DND-41 (cell line): Measurements from ENCODE around the gene TMPRSS4.

Experiments
- ATAC-seq: fragments of 200-7000 bp; cut with Tn5 transposase; 3 replicates; pipeline ENCODE4 v1.9.1; 2021; ENCODE audit warnings: low read depth; ENCODE audit not compliant: insufficient read depth
- DNase-seq: peaks from one replicate; pipeline ENCODE4 v3.0.0-alpha.2; 2020
- H2AFZ ChIP-seq: 2 replicates; pipeline ENCODE4 v1.6.0; 2012; ENCODE audit warnings: low read depth, low read length
- H3K27ac ChIP-seq: 2 replicates; pipeline ENCODE4 v1.5.1; 2012; ENCODE audit warnings: low read length, inconsistent platforms
- H3K27me3 ChIP-seq: fragments of 200-600 bp; sonication (generic); 2 replicates; pipeline ENCODE4 v1.6.0; 2012; ENCODE audit warnings: low read length, mild to moderate bottlenecking, inconsistent platforms; ENCODE audit not compliant: insufficient read depth, poor library complexity
- H3K36me3 ChIP-seq: 2 replicates; pipeline ENCODE4 v1.5.1; 2012; ENCODE audit warnings: low read length, inconsistent platforms; ENCODE audit not compliant: insufficient read depth
- H3K4me1 ChIP-seq: 2 replicates; pipeline ENCODE4 v1.5.1; 2012; ENCODE audit warnings: mild to moderate bottlenecking, low read length; ENCODE audit not compliant: insufficient read depth
- H3K4me2 ChIP-seq: 2 replicates; pipeline ENCODE4 v1.6.0; 2012; ENCODE audit warnings: mild to moderate bottlenecking, moderate library complexity, low read length, inconsistent platforms; ENCODE audit not compliant: insufficient read depth
- H3K4me3 ChIP-seq, 2 experiments: fragments of 200-600 bp in 1 of 2; shearing (Covaris generic) in 1 of 2; 2 replicates each; pipeline ENCODE4 v1.5.1; 2012 to 2016; ENCODE audit warnings: inconsistent platforms in 2 of 2, low read length in 2 of 2, mild to moderate bottlenecking in 2 of 2, low read depth in 1 of 2, moderate library complexity in 1 of 2
- H3K79me2 ChIP-seq: 2 replicates; pipeline ENCODE4 v1.6.0; 2012; ENCODE audit warnings: low read length, inconsistent platforms; ENCODE audit not compliant: insufficient read depth
- H3K9ac ChIP-seq: 2 replicates; pipeline ENCODE4 v1.6.0; 2012; ENCODE audit warnings: low read depth, mild to moderate bottlenecking, inconsistent platforms, low read length, moderate library complexity
- H3K9me3 ChIP-seq: 2 replicates; pipeline ENCODE4 v1.5.1; 2012; ENCODE audit warnings: low read length, moderate library complexity, mild to moderate bottlenecking, inconsistent platforms; ENCODE audit not compliant: insufficient read depth, severe bottlenecking
- H4K20me1 ChIP-seq: 2 replicates; pipeline ENCODE4 v1.6.0; 2012; ENCODE audit warnings: low read length; ENCODE audit not compliant: insufficient read depth
- CTCF ChIP-seq: IDR thresholded peaks from 2 replicates; pipeline ENCODE4 v1.5.1; 2012; ENCODE audit warnings: borderline replicate concordance, low read length, moderate library complexity, mild to moderate bottlenecking; ENCODE audit not compliant: poor library complexity, severe bottlenecking; ENCODE audit errors: extremely low read depth
- EZH2 ChIP-seq: IDR thresholded peaks from 3 replicates; pipeline ENCODE4 v1.6.1; 2012; ENCODE audit warnings: borderline replicate concordance, low read depth, mild to moderate bottlenecking, moderate library complexity, low read length, inconsistent platforms; ENCODE audit not compliant: severe bottlenecking

Gene TMPRSS4

GRCh38 chr11:118048472-118049370 lies 28.2 kb upstream of the TMPRSS4 start:
- Histone ChIP-seq H3K36me3 (no peaks in the 10 kb centered on the region), H3K79me2 (no peaks in the 10 kb centered on the region), H3K9ac (no peak overlapping the region), H2AFZ (no peak overlapping the region), H3K4me3 (no peak overlapping the region), H3K27ac (no peak overlapping the region), H3K4me2 (no peak overlapping the region), H3K4me1 (peaks cover 15% of the 10 kb centered on the region), H3K27me3 (no peaks in the 10 kb centered on the region), H4K20me1 (no peaks in the 10 kb centered on the region), H3K9me3 (no peaks in the 10 kb centered on the region)
- ATAC-seq (no peak), DNase-seq (no peak)
- TF ChIP-seq EZH2 (no peak), CTCF (no peak)

DNA sequence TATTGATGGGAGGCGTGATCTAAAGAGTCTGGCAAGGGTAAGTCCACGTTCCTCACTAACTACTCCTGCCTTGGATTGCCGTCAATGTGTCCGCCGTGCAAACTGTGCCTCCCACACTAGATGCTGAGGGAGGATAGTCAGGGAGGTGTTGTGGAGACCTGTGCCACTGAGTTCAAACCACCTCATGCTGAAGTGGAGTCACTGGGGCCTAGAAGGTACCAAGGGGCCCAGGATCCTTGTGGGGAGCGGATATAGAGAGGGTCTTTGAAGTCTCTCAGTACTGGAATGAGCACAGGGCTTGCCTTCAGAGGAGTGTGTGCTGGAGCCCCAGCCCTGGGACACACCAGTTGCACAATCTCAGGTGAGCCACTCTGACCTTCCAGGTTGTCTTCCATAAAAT lies 27.1 kb upstream of the TMPRSS4 start:
- DNase-seq (no peak), ATAC-seq (no peak)
- Histone ChIP-seq H3K79me2 (no peaks in the 10 kb centered on the region), H4K20me1 (no peaks in the 10 kb centered on the region), H3K36me3 (no peaks in the 10 kb centered on the region), H2AFZ (no peak overlapping the region), H3K9me3 (no peaks in the 10 kb centered on the region), H3K4me2 (no peak overlapping the region), H3K27me3 (no peaks in the 10 kb centered on the region), H3K4me1 (peaks cover 15% of the 10 kb centered on the region), H3K9ac (no peak overlapping the region), H3K4me3 (no peak overlapping the region), H3K27ac (no peak overlapping the region)
- TF ChIP-seq EZH2, result no peak
- TF ChIP-seq CTCF, result no peak

DNA sequence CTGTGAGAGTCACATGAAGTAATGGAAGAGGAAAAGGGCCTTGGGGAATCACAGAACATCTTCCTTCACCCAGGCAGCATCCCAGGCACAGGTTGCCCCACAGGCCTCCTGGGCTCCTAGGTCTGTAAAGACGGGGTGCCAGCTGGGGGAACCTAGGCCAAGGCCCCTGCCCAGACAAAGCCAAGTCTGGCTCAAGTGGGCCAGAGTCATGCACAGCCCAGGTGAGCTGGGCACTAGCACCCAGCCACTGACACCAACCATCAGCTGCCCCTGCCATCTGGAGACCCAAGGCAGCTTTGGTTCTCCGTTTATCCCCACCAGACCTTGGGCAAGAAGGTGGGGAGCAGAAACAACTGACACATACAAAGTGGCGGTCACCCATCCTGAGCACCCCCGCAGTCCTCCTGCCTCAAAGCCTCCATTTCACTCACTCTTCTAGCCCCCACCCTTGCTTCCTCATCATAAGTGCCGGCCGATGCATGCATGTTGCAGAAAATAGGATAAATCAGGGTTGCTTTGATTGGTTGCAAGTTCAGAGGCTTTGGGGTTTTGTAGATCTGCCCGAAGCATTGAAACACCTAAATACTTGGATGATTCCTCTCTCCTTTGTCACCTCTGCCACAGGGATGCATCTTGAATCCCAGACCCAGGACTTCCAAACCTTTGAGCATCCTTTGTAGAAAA lies 26.5 kb upstream of the TMPRSS4 start:
- Histone ChIP-seq H3K27me3 (no peaks in the 10 kb centered on the region), H3K79me2 (no peaks in the 10 kb centered on the region), H3K27ac (no peak overlapping the region), H3K4me3 (no peak overlapping the region), H3K4me1 (peaks cover 15% of the 10 kb centered on the region), H3K36me3 (no peaks in the 10 kb centered on the region), H3K4me2 (no peak overlapping the region), H3K9me3 (no peaks in the 10 kb centered on the region), H3K9ac (no peak overlapping the region), H2AFZ (no peak overlapping the region), H4K20me1 (no peaks in the 10 kb centered on the region)
- ATAC-seq (no peak), DNase-seq (no peak)
- TF ChIP-seq EZH2, result no peak
- TF ChIP-seq CTCF, result no peak
